Uterus (tissue), 2 donors: ENCODE data around the gene ZNF407.
"Not testable (repeated sequence)": the region's sequence is repeated elsewhere in the genome, so short reads cannot be mapped to it uniquely, and the experiment has no call there.

Experiments
- CTCF ChIP-seq, 4 experiments: fragments of 200-600 bp in 2 of 4; fragments of 450-650 bp in 2 of 4; sonication (generic) in 2 of 4; IDR thresholded peaks; one replicate each; pipeline ENCODE4 v1.5.1; 2016 to 2019; ENCODE audit warnings: antibody characterized with exemption in 4 of 4, mild to moderate bottlenecking in 2 of 4, moderate library complexity in 1 of 4
- POLR2A ChIP-seq, 2 donors: fragments of 450-650 bp; IDR thresholded peaks; one replicate each; pipeline ENCODE4 v1.6.1; 2016; ENCODE audit warnings: antibody characterized with exemption in 2 of 2, mild to moderate bottlenecking in 1 of 2, moderate library complexity in 1 of 2

GRCh38 chr18:74971358-74971757 lies 373.7 kb downstream of the ZNF407 start:
- not testable (repeated sequence) for TF ChIP-seq CTCF, POLR2A (IDR thresholded peaks at IDR 0.05)
